Left ventricle myocardium inferior (tissue), 1 donor: ENCODE data around the gene LPGAT1. TPM values are rescaled to one million over a fixed set of nuclear protein-coding genes. Genes with fewer than 3 reads are reported as not detected.

Source experiments
- DNase-seq: peaks from one replicate; pipeline ENCODE4 v3.0.0-alpha.2; 2020
- H3K27ac ChIP-seq: fragments of 200-600 bp; replicated peaks from 2 replicates; pipeline ENCODE4 v1.8.0; 2021
- H3K27me3 ChIP-seq: fragments of 200-600 bp; 2 replicates; pipeline ENCODE4 v1.8.0; 2021; ENCODE audit warnings: low read depth
- H3K36me3 ChIP-seq: fragments of 200-600 bp; 2 replicates; pipeline ENCODE4 v1.8.0; 2021
- H3K4me1 ChIP-seq: fragments of 200-600 bp; 2 replicates; pipeline ENCODE4 v1.8.0; 2021
- H3K4me3 ChIP-seq: fragments of 200-600 bp; 2 replicates; pipeline ENCODE4 v1.8.0; 2021; ENCODE audit warnings: mild to moderate bottlenecking, moderate library complexity
- H3K9me3 ChIP-seq: fragments of 200-600 bp; replicated peaks from 2 replicates; pipeline ENCODE4 v1.8.0; 2021
- intact Hi-C: fragments of 100-400 bp; cut with micrococcal nuclease; formaldehyde crosslinking; loops from one replicate; pipeline ENCODE4 v1.11.0; 2022
- total RNA-seq: library from RNA; stranded (reverse); fragmentation: NEBNext Ultra II Directional; extraction: Animal tissue kit (Norgen Biotek cat#: 25700); gene quantifications from one replicate; pipeline ENCODE4 v1.2.1, GENCODE V29; 2021
- TF ChIP-seq, protein P1 (sequence below): fragments of 200-600 bp; IDR thresholded peaks from 2 replicates; pipeline ENCODE4 v1.8.0; 2021; ENCODE audit warnings: antibody characterized with exemption, mild to moderate bottlenecking, borderline replicate concordance
- donor health status: DM: no; HTN: yes; CAD: no; lungs with severe emphysema.

The LPGAT1 gene
- total RNA-seq, 1 donor from 2014 or later, result 24.9 TPM

DNA sequence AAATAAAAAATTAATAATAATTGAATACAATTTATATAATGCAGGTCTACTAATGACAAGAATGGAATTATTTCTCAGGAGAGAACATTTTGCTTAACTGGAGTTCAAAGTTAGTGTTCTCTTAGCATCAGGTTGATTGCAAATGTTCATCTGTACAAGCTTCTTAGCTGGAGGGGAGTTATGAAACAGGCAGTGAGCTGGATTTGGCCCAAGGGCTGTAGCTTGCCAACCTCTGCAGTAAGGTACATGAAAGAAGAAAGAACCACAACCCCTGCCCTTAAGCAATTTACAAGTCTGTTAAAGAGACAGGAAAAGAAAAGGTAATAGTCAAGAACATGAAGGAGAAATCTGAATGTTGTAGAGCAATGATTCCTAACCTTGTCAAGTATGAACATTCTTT, 17.0 kb downstream of the LPGAT1 start:
- intact Hi-C loops, result no loop called here
- H3K4me3 ChIP-seq, result no peak overlapping the region

DNA sequence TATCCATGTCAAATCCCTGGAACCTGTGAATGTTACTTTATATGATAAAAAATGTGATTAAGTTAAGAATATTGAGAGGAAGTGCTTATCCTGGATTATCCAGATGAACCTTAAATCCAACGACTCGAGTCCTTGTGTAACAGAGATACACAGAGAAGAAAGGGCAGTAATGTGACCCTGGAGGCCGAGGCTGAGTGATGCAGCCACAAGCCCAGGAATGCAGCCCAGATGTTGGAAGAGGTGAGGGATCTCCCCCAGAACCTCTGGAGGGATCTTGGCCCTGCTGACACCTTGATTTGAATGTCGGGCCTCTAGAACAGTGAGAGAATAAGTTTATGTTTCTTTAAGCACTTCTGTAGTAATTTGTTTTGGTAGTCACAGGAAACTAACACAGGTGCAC, 18.0 kb downstream of the LPGAT1 start:
- Histone ChIP-seq H3K27me3 (no peaks in the 10 kb centered on the region), H3K4me1 (peaks cover 23% of the 10 kb centered on the region), H3K36me3 (peaks cover 34% of the 10 kb centered on the region), H3K9me3 (peaks cover 2% of the 10 kb centered on the region), H3K4me3 (no peak overlapping the region), H3K27ac (no peak overlapping the region)
- intact Hi-C loops, result no loop called here
- TF ChIP-seq, protein P1, sequence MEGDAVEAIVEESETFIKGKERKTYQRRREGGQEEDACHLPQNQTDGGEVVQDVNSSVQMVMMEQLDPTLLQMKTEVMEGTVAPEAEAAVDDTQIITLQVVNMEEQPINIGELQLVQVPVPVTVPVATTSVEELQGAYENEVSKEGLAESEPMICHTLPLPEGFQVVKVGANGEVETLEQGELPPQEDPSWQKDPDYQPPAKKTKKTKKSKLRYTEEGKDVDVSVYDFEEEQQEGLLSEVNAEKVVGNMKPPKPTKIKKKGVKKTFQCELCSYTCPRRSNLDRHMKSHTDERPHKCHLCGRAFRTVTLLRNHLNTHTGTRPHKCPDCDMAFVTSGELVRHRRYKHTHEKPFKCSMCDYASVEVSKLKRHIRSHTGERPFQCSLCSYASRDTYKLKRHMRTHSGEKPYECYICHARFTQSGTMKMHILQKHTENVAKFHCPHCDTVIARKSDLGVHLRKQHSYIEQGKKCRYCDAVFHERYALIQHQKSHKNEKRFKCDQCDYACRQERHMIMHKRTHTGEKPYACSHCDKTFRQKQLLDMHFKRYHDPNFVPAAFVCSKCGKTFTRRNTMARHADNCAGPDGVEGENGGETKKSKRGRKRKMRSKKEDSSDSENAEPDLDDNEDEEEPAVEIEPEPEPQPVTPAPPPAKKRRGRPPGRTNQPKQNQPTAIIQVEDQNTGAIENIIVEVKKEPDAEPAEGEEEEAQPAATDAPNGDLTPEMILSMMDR, result no peak
- DNase-seq, result no peak

More for the DNA sequence above, 17.0 kb downstream of the LPGAT1 start:
- Histone ChIP-seq H3K36me3 (peaks cover 34% of the 10 kb centered on the region), H3K4me1 (peaks cover 23% of the 10 kb centered on the region), H3K9me3 (no peaks in the 10 kb centered on the region), H3K27me3 (no peaks in the 10 kb centered on the region), H3K27ac (peak overlapping the region; percentile 9)
- peak; percentile 53 for DNase-seq
- TF ChIP-seq, protein P1, result no peak

DNA sequence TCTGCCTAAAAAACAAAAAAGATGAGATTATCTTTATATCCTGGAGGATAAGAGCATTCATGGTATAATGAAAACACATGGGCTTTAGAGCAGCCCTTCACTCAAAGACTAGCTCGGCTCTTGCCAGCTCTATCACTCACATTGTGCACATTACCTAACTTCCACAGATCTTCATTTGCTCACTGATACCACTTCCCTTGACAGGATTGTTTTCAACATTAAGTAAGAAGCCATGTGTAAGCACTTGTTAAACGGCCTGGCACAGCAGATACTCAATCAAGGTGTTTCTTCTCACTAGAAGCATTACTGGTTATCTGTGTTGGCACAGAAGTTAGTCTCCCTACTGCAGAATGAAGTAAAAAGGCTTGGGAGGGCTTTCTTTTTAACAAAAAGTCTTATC, 18.7 kb downstream of the LPGAT1 start:
- no peak for DNase-seq
- Histone ChIP-seq H3K27ac (no peak overlapping the region), H3K9me3 (peaks cover 9% of the 10 kb centered on the region), H3K4me1 (peaks cover 23% of the 10 kb centered on the region), H3K36me3 (peaks cover 34% of the 10 kb centered on the region), H3K4me3 (no peak overlapping the region), H3K27me3 (no peaks in the 10 kb centered on the region)
- intact Hi-C loops, result no loop called here
- TF ChIP-seq, protein P1, result no peak

DNA sequence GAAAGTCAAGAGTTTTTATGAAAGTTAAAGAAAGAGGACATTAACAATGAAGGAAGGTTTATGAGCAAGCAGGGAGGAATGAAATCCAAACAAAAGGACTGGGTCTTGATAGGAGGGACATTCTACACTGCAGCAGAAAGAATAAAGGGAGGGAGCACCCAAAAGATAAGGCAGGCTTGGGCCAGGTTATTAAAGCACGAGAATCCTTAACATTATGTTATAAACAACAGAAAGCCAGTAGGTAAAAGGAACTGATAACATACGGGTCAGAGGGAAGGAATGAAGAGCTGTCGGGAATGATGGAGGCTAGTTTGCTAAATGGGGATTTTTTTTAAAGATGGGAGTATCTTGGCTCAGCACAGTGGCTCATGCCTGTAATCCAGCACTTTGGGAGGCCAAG, 19.4 kb downstream of the LPGAT1 start:
- TF ChIP-seq, protein P1, result no peak
- Histone ChIP-seq H3K27ac (no peak overlapping the region), H3K36me3 (peaks cover 38% of the 10 kb centered on the region), H3K9me3 (peaks cover 9% of the 10 kb centered on the region), H3K27me3 (no peaks in the 10 kb centered on the region), H3K4me3 (no peak overlapping the region), H3K4me1 (peaks cover 23% of the 10 kb centered on the region)
- DNase-seq, result no peak
- intact Hi-C loops, result no loop called here

- no peak for DNase-seq
- intact Hi-C loops, result no loop called here
- Histone ChIP-seq H3K36me3 (peaks cover 44% of the 10 kb centered on the region), H3K27me3 (no peaks in the 10 kb centered on the region), H3K9me3 (peaks cover 9% of the 10 kb centered on the region), H3K4me1 (peaks cover 6% of the 10 kb centered on the region), H3K4me3 (no peak overlapping the region), H3K27ac (no peak overlapping the region)
- TF ChIP-seq, protein P1, result no peak
These were observed 22.1 kb downstream of the LPGAT1 start for GRCh38 chr1:211808475-211808874.

- Histone ChIP-seq H3K36me3 (peaks cover 32% of the 10 kb centered on the region), H3K9me3 (peaks cover 9% of the 10 kb centered on the region), H3K27me3 (no peaks in the 10 kb centered on the region), H3K4me1 (peaks cover 12% of the 10 kb centered on the region), H3K27ac (no peak overlapping the region), H3K4me3 (no peak overlapping the region)
- no peak for DNase-seq
- intact Hi-C loops, result no loop called here
- TF ChIP-seq, protein P1, result no peak
These were observed 25.6 kb downstream of the LPGAT1 start for GRCh38 chr1:211804915-211805314.
